AG09309 (cell line): Measurements from ENCODE around the gene KIDINS220.
A peak's percentile ranks its signal among the peaks of the same experiment; 100 is the strongest.

Experiments used
- DNase-seq: peaks from one replicate; pipeline ENCODE4 v3.0.0-alpha.2; 2010; ENCODE audit warnings: low read depth
- H3K4me3 ChIP-seq: 2 replicates; pipeline ENCODE4 v1.5.1; 2011; ENCODE audit warnings: mild to moderate bottlenecking, low read depth, low read length, moderate library complexity; ENCODE audit not compliant: control insufficient read depth
- CTCF ChIP-seq: IDR thresholded peaks from 2 replicates; pipeline ENCODE4 v1.5.1; 2011; ENCODE audit warnings: mild to moderate bottlenecking, low read depth, low read length, inconsistent platforms; ENCODE audit not compliant: insufficient read depth, control insufficient read depth; ENCODE audit errors: missing control alignments

KIDINS220 gene

GRCh38 chr2:8728305-8729015 is 109.0 kb downstream of the KIDINS220 start:
- H3K4me3 ChIP-seq: no peak overlapping the region
- TF ChIP-seq CTCF: no peak
- no peak for DNase-seq

- H3K4me3 ChIP-seq: no peak overlapping the region
- no peak for DNase-seq
- no peak for TF ChIP-seq CTCF
Measured at GRCh38 chr2:8725838-8726237, 111.6 kb downstream of the KIDINS220 start.

- no peak for DNase-seq
- no peak overlapping the region for H3K4me3 ChIP-seq
- TF ChIP-seq CTCF: no peak
Measured at GRCh38 chr2:8722986-8723385, 114.4 kb downstream of the KIDINS220 start.

GRCh38 chr2:8721410-8721809 is 116.0 kb downstream of the KIDINS220 start:
- H3K4me3 ChIP-seq: no peak overlapping the region
- no peak for DNase-seq
- no peak for TF ChIP-seq CTCF

- no peak for DNase-seq
- H3K4me3 ChIP-seq: no peak overlapping the region
- no peak for TF ChIP-seq CTCF
Measured at GRCh38 chr2:8720741-8721140, 116.7 kb downstream of the KIDINS220 start.

- DNase-seq: peak; percentile 37
- no peak overlapping the region for H3K4me3 ChIP-seq
- TF ChIP-seq CTCF: no peak
Measured at GRCh38 chr2:8719528-8719927, 117.9 kb downstream of the KIDINS220 start.
